Measurements from ENCODE around the gene PIGT. TPM values are rescaled to one million over a fixed set of nuclear protein-coding genes. Genes with fewer than 3 reads are reported as not detected.

Gene PIGT
- total RNA-seq, 4 donors from 2014 or later, result 85.0 to 122 (median 114) TPM

- Histone ChIP-seq H3K27me3 (no peaks in the 10 kb centered on the region), H3K36me3 (peaks cover 23 to 27% of the 10 kb centered on the region in 2 donors), H3K27ac (no peak overlapping the region), H3K9me3 (no peaks in the 10 kb centered on the region), H3K4me3 (replicated peaks in 1 of 3) (no peak overlapping the region), H3K4me1 (peaks cover 8 to 16% of the 10 kb centered on the region in 2 donors)
- 74 to 85% methylated on average over 6 of the region's 6 CpGs for WGBS, 2 donors
- intact Hi-C loops (cut with DNase I), result no loop called here
- TF ChIP-seq, protein P1, sequence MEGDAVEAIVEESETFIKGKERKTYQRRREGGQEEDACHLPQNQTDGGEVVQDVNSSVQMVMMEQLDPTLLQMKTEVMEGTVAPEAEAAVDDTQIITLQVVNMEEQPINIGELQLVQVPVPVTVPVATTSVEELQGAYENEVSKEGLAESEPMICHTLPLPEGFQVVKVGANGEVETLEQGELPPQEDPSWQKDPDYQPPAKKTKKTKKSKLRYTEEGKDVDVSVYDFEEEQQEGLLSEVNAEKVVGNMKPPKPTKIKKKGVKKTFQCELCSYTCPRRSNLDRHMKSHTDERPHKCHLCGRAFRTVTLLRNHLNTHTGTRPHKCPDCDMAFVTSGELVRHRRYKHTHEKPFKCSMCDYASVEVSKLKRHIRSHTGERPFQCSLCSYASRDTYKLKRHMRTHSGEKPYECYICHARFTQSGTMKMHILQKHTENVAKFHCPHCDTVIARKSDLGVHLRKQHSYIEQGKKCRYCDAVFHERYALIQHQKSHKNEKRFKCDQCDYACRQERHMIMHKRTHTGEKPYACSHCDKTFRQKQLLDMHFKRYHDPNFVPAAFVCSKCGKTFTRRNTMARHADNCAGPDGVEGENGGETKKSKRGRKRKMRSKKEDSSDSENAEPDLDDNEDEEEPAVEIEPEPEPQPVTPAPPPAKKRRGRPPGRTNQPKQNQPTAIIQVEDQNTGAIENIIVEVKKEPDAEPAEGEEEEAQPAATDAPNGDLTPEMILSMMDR (IDR thresholded peaks at IDR 0.05), result no peak
- no peak for TF ChIP-seq POLR2A (IDR thresholded peaks at IDR 0.05)
- DNase-seq, result no peak
These were observed 47.5 kb upstream of the PIGT start for GRCh38 chr20:45368221-45368980.

DNA sequence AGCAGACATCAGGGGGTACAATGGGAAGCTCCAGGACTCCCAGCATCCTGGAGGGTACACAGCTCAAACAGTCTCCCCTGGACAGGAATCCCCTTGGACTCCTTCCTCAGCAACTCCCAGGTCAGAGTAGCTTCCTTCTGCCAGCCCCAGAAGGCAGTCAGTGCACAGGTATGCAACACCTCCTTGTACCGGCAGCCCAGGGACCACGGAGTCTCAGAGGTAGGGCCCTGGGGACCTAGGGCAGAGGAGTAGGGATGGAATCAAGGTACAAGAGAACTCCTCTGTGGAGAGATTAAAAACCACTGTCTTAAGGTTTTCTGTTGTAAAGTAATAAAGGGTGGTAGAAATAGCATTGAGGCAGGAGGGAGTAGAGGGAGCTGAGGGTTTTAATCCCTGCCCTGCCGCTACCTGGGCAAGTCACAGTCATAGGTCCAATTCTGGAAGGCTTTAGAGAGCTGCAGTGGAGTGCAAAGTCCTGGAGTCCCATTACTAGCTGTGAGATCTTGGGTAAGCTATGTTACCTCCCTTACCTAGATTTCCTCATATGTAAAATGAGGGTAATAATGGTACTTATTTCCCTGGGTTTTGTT lies 45.3 kb upstream of the PIGT start:
- DNase-seq, result no peak
- 65 to 100% methylated on average over 3 of the region's 3 CpGs for whole genome bisulfite sequencing, 2 donors
- H3K4me1 ChIP-seq, result peaks cover 0 to 12% of the 10 kb centered on the region in 2 donors
- H3K27ac ChIP-seq, result no peak overlapping the region
- intact Hi-C loops (cut with DNase I), result loop anchor here (5.0 kb wide), 2 partner anchors 53 to 67 kb away; no protein-coding TSS in a partner anchor
- H3K9me3 ChIP-seq, result no peaks in the 10 kb centered on the region
- no peaks in the 10 kb centered on the region for H3K27me3 ChIP-seq
- H3K4me3 ChIP-seq (replicated peaks in 1 of 3), result no peak overlapping the region
- TF ChIP-seq, protein P1 (IDR thresholded peaks at IDR 0.05), result no peak
- no peak for TF ChIP-seq POLR2A (IDR thresholded peaks at IDR 0.05)
- H3K36me3 ChIP-seq, result peaks cover 17 to 23% of the 10 kb centered on the region in 2 donors

DNA sequence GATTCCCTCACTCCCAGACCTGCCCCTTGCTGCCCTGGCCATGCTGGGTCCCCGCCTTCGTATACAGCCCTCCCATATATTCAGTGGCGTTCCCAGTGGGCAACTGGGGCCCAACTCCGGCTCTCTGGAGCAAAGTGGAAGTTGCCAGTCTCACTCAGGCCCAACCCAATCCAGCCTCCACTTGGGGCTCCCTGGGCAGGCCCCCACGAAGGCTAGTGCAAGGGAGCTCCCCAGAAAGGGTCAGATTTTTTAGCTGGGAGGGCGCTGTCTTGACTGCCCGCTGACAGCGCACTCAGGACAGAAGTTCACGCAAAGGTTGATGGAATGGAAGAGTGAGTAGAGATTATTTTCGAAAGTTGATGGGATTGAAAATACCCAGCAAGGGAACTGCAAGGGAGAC lies 43.7 kb upstream of the PIGT start:
- no peak for DNase-seq
- intact Hi-C loops (cut with DNase I), result loop anchor here (5.0 kb wide), 2 partner anchors 55 to 65 kb away; no protein-coding TSS in a partner anchor
- no peaks in the 10 kb centered on the region for H3K9me3 ChIP-seq
- no peak overlapping the region for H3K27ac ChIP-seq
- no peak overlapping the region for H3K4me3 ChIP-seq (replicated peaks in 1 of 3)
- TF ChIP-seq, protein P1 (IDR thresholded peaks at IDR 0.05), result no peak
- no peak for TF ChIP-seq POLR2A (IDR thresholded peaks at IDR 0.05)
- H3K27me3 ChIP-seq, result no peaks in the 10 kb centered on the region
- WGBS, 2 donors, result 84 to 90% methylated on average over 9 to 10 of the region's 10 CpGs
- H3K4me1 ChIP-seq, result peaks cover 7 to 19% of the 10 kb centered on the region in 2 donors
- peaks cover 7 to 9% of the 10 kb centered on the region in 2 donors for H3K36me3 ChIP-seq

- H3K4me3 ChIP-seq (replicated peaks in 1 of 3), result peak overlapping the region in 1 of 3 donors; percentile 10
- H3K36me3 ChIP-seq, result peaks cover 1 to 5% of the 10 kb centered on the region in 2 donors
- intact Hi-C loops (cut with DNase I), result loop anchor here (5.0 kb wide), 2 partner anchors 55 to 65 kb away; no protein-coding TSS in a partner anchor
- WGBS, 2 donors, result 43 to 49% methylated on average over 15 to 23 of the region's 30 CpGs
- no peak for DNase-seq
- peaks cover 13 to 24% of the 10 kb centered on the region in 2 donors for H3K4me1 ChIP-seq
- no peaks in the 10 kb centered on the region for H3K9me3 ChIP-seq
- H3K27ac ChIP-seq, result no peak overlapping the region
- H3K27me3 ChIP-seq, result no peaks in the 10 kb centered on the region
- TF ChIP-seq, protein P1 (IDR thresholded peaks at IDR 0.05), result no peak
- no peak for TF ChIP-seq POLR2A (IDR thresholded peaks at IDR 0.05)
These were observed 43.1 kb upstream of the PIGT start for GRCh38 chr20:45372646-45373352.

All from thyroid gland (tissue), 4 donors.